VCaP (cell line): ENCODE results near the gene PTDSS2.

Experiments used
- H3K27ac ChIP-seq: fragments of 450-650 bp; 2 replicates; pipeline ENCODE4 v1.5.1; 2017
- CTCF ChIP-seq: fragments of 450-650 bp; conservative IDR thresholded peaks from 2 replicates; pipeline ENCODE4 v1.5.1; 2017; ENCODE audit warnings: mild to moderate bottlenecking, moderate library complexity

Gene PTDSS2

DNA sequence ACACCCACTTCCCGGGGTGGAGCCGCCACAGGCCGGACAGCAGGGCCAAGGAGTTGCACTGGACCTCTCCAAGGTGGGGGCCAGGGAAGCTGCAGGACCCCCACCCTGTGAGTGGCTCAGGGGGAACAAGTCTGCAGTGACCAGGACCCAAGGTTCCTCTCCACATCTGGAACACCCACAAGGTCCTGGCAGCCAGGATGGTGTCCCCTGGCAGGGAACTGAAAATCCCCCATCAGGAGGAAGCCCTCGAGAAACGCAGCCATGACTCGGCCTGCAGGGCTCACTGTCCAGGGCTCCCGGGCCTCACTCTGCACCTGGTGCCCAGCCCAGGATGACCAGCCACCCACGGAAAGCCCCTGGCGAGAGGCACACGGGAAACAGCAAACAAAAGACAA is 45.5 kb downstream of the PTDSS2 start:
- TF ChIP-seq CTCF: no peak

DNA sequence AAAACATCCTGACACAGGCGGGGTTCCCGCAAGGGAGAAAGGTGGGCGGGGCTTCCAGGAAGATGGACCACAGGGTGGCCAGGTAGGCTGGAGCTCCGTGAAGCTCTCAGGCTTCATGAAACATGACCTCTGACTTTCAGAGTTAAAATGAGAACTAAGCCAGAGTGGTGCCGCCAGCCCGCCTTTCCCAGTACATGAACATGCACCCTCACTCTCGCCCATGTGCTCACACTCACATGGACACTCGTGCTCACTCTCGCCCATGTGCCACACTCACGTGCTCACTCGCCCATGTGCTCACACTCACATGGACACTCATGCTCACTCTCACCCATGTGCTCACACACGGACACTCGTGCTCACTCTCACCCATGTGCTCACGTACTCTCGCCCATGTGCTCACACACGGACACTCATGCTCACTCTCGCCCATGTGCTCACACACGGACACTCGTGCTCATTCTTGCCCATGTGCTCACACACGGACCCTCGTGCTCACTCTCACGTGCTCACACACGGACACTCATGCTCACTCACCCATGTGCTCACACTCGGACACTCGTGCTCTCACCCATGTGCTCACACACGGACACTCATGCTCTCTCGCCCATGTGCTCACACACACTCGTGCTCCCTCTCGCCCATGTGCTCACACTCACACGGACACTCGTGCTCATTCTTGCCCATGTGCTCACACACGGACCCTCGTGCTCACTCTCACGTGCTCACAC is 46.9 kb downstream of the PTDSS2 start:
- H3K27ac ChIP-seq: no peak overlapping the region
- TF ChIP-seq CTCF: no peak

More for the DNA sequence above, 45.5 kb downstream of the PTDSS2 start:
- no peak overlapping the region for H3K27ac ChIP-seq

GRCh38 chr11:497565-498296 is 47.7 kb downstream of the PTDSS2 start:
- no peak overlapping the region for H3K27ac ChIP-seq
- TF ChIP-seq CTCF: no peak

GRCh38 chr11:498297-499181 is 48.5 kb downstream of the PTDSS2 start:
- no peak for TF ChIP-seq CTCF
- H3K27ac ChIP-seq: no peak overlapping the region

DNA sequence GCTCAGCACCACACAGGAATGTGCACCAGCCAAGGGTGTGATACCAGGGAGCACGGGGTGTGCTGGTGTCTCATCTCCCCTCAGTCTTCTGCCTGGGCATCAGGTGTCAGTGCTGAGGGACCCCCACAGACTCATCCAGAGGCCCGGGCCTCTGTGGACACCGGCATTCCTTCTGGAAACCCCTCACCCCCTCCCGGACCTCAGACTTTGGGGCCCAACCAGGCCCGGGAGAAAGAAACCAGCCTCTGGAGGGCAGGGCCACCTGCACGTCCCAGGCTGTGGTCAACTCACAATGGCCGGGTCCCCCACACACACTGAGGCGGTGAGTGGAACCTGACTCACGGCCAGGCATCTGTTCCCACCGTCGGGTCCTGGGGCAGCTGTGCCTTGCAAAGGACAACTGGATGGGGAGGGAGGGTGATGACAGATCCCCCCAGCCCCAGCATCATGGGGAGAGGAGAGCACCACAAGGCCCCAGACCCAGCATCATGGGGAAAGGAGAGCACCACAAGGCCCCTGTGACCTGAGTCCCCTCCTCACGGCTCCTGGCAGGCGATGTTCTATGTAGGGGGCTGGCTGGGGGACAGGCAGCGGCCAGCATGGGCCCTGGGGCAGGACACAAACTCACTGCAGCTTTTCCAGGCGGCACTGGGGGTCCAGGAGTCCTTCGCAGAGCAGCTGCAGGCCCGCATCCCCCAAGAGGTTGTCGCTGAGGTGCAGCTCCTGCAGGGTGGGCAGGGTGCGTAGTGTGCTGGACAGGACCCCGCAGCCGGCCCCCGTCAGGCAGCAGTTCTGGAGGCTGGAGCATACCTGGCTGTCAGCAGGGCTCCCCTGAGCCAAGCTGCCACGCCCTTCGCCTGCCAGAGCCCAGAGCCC is 49.4 kb downstream of the PTDSS2 start:
- no peak overlapping the region for H3K27ac ChIP-seq
- no peak for TF ChIP-seq CTCF

DNA sequence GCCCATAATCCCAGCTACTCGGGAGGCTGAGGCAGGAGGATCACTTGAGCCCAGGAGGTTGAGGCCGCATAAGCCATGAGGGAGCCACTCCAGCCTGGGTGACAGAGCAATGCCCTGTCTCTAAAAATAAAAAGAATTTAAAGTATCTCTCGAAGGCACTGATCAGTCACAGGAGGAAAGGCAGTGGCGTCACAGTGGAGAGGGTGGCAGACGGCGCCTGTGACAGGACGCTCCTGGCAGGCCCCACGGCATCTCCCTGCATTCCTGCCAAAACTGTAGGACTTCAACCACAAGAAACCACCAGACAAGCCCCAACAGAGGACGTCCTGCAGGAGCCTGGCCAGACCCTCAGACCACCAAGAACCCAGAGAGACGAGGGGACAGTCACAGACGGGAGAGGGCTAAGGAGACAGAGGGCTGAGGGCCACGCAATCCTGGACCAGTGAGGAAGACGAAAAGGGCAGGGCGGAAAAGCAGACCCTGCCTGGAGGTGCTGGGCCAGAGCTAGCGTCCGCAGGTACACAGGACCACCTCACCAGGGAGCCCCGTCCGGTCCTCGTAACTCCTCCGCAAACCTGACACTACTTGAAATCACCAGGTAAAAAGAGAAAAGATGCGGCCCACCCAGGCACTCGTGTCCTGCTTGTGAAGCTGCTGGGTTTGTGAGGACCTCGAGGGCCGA is 51.1 kb downstream of the PTDSS2 start:
- no peak overlapping the region for H3K27ac ChIP-seq
- no peak for TF ChIP-seq CTCF
